ENCODE data around the gene GPR158.

GRCh38 chr10:25615926-25616325 is 441.1 kb downstream of the GPR158 start:
- TF ChIP-seq CTCF (IDR thresholded peaks at IDR 0.05; ENCODE audit: control extremely low read depth in 1 of 3, insufficient read depth in 1 of 3, low read depth in 1 of 3, low read length in 3 of 3) (no peak), SIN3A (conservative IDR thresholded peaks at IDR 0.05 in 1 of 2, IDR thresholded peaks at IDR 0.05 in 1 of 2; ENCODE audit: low read depth in 1 of 2, low read length in 2 of 2) (no peak), RFX5 (IDR thresholded peaks at IDR 0.05; ENCODE audit: borderline replicate concordance, low read depth, low read length) (no peak), KDM5A (IDR thresholded peaks at IDR 0.05; ENCODE audit: low read length) (no peak), SP1 (IDR thresholded peaks at IDR 0.05; ENCODE audit: low read depth, low read length) (no peak), POLR2A (IDR thresholded peaks at IDR 0.05; ENCODE audit: control extremely low read depth in 1 of 2, low read depth in 2 of 2, low read length in 2 of 2) (no peak), CHD2 (IDR thresholded peaks at IDR 0.05; ENCODE audit: low read length) (no peak), EP300 (IDR thresholded peaks at IDR 0.05; ENCODE audit: borderline replicate concordance in 1 of 2, low read depth in 2 of 2, low read length in 2 of 2) (no peak)
